HUES6 (cell line): ENCODE results near the gene SYT12.
"Not testable (repeated sequence)": the region's sequence is repeated elsewhere in the genome, so short reads cannot be mapped to it uniquely, and the experiment has no call there.

Source experiments
- H3K27ac ChIP-seq: 2 replicates; pipeline ENCODE4 v1.7.0; 2013; ENCODE audit warnings: low read depth, mild to moderate bottlenecking, low read length, inconsistent platforms
- H3K27me3 ChIP-seq: 2 replicates; pipeline ENCODE4 v1.6.1; 2013; ENCODE audit warnings: low read length; ENCODE audit not compliant: control insufficient read depth, insufficient read depth
- H3K36me3 ChIP-seq: 2 replicates; pipeline ENCODE4 v1.6.1; 2013; ENCODE audit warnings: low read length; ENCODE audit not compliant: control insufficient read depth, insufficient read depth
- H3K4me1 ChIP-seq: 2 replicates; pipeline ENCODE4 v1.6.1; 2013; ENCODE audit warnings: low read length; ENCODE audit not compliant: control insufficient read depth, insufficient read depth
- H3K4me3 ChIP-seq: 2 replicates; pipeline ENCODE4 v1.5.1; 2013; ENCODE audit warnings: low read depth, low read length
- H3K9ac ChIP-seq: one replicate; pipeline ENCODE4 v1.6.1; 2013; ENCODE audit warnings: mild to moderate bottlenecking, low read length
- H3K9me3 ChIP-seq: 2 replicates; pipeline ENCODE4 v1.6.1; 2013; ENCODE audit warnings: low read depth, low read length; ENCODE audit not compliant: control insufficient read depth, insufficient read depth

SYT12 gene

GRCh38 chr11:66999555-66999954, 23.4 kb upstream of the SYT12 start:
- Histone ChIP-seq H3K27me3 (no peaks in the 10 kb centered on the region), H3K4me3 (no peak overlapping the region), H3K9me3 (no peaks in the 10 kb centered on the region), H3K27ac (no peak overlapping the region), H3K36me3 (no peaks in the 10 kb centered on the region), H3K9ac (no peak overlapping the region), H3K4me1 (peaks cover 19% of the 10 kb centered on the region)

GRCh38 chr11:67001332-67001731, 21.6 kb upstream of the SYT12 start:
- Histone ChIP-seq H3K4me1 (peaks cover 19% of the 10 kb centered on the region), H3K9me3 (no peaks in the 10 kb centered on the region), H3K27me3 (no peaks in the 10 kb centered on the region)

GRCh38 chr11:67002297-67002913, 20.5 kb upstream of the SYT12 start:
- no peak overlapping the region for H3K4me3 ChIP-seq
- H3K27ac ChIP-seq = peak overlapping the region; percentile 57

More at GRCh38 chr11:67001332-67001731, 21.6 kb upstream of the SYT12 start:
- Histone ChIP-seq H3K36me3 (no peaks in the 10 kb centered on the region), H3K9ac (no peak overlapping the region), H3K27ac (no peak overlapping the region), H3K4me3 (no peak overlapping the region)

GRCh38 chr11:67002921-67003411, 20.0 kb upstream of the SYT12 start:
- Histone ChIP-seq H3K27ac (peak overlapping the region; percentile 57), H3K4me3 (no peak overlapping the region), H3K4me1 (peaks cover 24% of the 10 kb centered on the region), H3K9ac (no peak overlapping the region), H3K36me3 (no peaks in the 10 kb centered on the region), H3K9me3 (no peaks in the 10 kb centered on the region), H3K27me3 (no peaks in the 10 kb centered on the region)

More at GRCh38 chr11:67002297-67002913, 20.5 kb upstream of the SYT12 start:
- Histone ChIP-seq H3K9me3 (no peaks in the 10 kb centered on the region), H3K36me3 (no peaks in the 10 kb centered on the region), H3K4me1 (peaks cover 24% of the 10 kb centered on the region), H3K27me3 (no peaks in the 10 kb centered on the region), H3K9ac (no peak overlapping the region)

- H3K36me3 ChIP-seq, H3K9me3 ChIP-seq, H3K4me3 ChIP-seq, H3K9ac ChIP-seq, H3K27me3 ChIP-seq, H3K27ac ChIP-seq: not testable (repeated sequence)
- H3K4me1 ChIP-seq = peaks cover 24% of the 10 kb centered on the region
Observed at GRCh38 chr11:67005200-67005599, 17.7 kb upstream of the SYT12 start.

GRCh38 chr11:67006029-67006884, 16.7 kb upstream of the SYT12 start:
- Histone ChIP-seq H3K36me3 (no peaks in the 10 kb centered on the region), H3K9ac (no peak overlapping the region), H3K27ac (no peak overlapping the region), H3K9me3 (no peaks in the 10 kb centered on the region), H3K27me3 (no peaks in the 10 kb centered on the region), H3K4me3 (no peak overlapping the region), H3K4me1 (peaks cover 20% of the 10 kb centered on the region)

- no peaks in the 10 kb centered on the region for H3K36me3 ChIP-seq
- no peaks in the 10 kb centered on the region for H3K27me3 ChIP-seq
- no peak overlapping the region for H3K4me3 ChIP-seq
- H3K27ac ChIP-seq = no peak overlapping the region
- H3K9ac ChIP-seq = no peak overlapping the region
- H3K4me1 ChIP-seq = peaks cover 18% of the 10 kb centered on the region
- H3K9me3 ChIP-seq = no peaks in the 10 kb centered on the region
Observed at GRCh38 chr11:67007126-67007525, 15.8 kb upstream of the SYT12 start.

- Histone ChIP-seq H3K4me1 (peaks cover 8% of the 10 kb centered on the region), H3K27me3 (no peaks in the 10 kb centered on the region), H3K4me3 (no peak overlapping the region), H3K27ac (no peak overlapping the region), H3K9me3 (no peaks in the 10 kb centered on the region), H3K36me3 (no peaks in the 10 kb centered on the region), H3K9ac (no peak overlapping the region)
Observed at GRCh38 chr11:67010296-67010905, 12.5 kb upstream of the SYT12 start.

- Histone ChIP-seq H3K4me1 (peaks cover 7% of the 10 kb centered on the region), H3K4me3 (no peak overlapping the region), H3K27me3 (no peaks in the 10 kb centered on the region), H3K9ac (no peak overlapping the region), H3K36me3 (no peaks in the 10 kb centered on the region), H3K9me3 (no peaks in the 10 kb centered on the region), H3K27ac (no peak overlapping the region)
Observed at GRCh38 chr11:67013511-67014045, 9.4 kb upstream of the SYT12 start.

GRCh38 chr11:67014343-67014742, 8.6 kb upstream of the SYT12 start:
- H3K4me1 ChIP-seq = peaks cover 7% of the 10 kb centered on the region
- H3K9me3 ChIP-seq = no peaks in the 10 kb centered on the region
- H3K9ac ChIP-seq = no peak overlapping the region
- H3K27me3 ChIP-seq = no peaks in the 10 kb centered on the region
- no peak overlapping the region for H3K4me3 ChIP-seq
- H3K27ac ChIP-seq = no peak overlapping the region
- no peaks in the 10 kb centered on the region for H3K36me3 ChIP-seq

GRCh38 chr11:67015048-67015447, 7.9 kb upstream of the SYT12 start:
- H3K36me3 ChIP-seq = no peaks in the 10 kb centered on the region
- no peaks in the 10 kb centered on the region for H3K9me3 ChIP-seq
- H3K9ac ChIP-seq = no peak overlapping the region
- no peak overlapping the region for H3K4me3 ChIP-seq
- H3K27me3 ChIP-seq = no peaks in the 10 kb centered on the region
- H3K27ac ChIP-seq = no peak overlapping the region
- H3K4me1 ChIP-seq = peaks cover 7% of the 10 kb centered on the region
